Endothelial cell of umbilical vein (primary cell): Measurements from ENCODE around the gene CCR5AS.

ENCODE experiments used
- EZH2 ChIP-seq: IDR thresholded peaks from 2 replicates; pipeline ENCODE4 v1.6.1; 2012; ENCODE audit warnings: borderline replicate concordance, low read depth, mild to moderate bottlenecking, moderate library complexity, low read length, inconsistent platforms; ENCODE audit not compliant: severe bottlenecking
- FOS ChIP-seq: IDR thresholded peaks from 2 replicates; pipeline ENCODE4 v1.6.1; 2011; ENCODE audit warnings: mild to moderate bottlenecking, low read length, moderate library complexity, borderline replicate concordance; ENCODE audit not compliant: insufficient read depth
- GATA2 ChIP-seq: IDR thresholded peaks from 2 replicates; pipeline ENCODE4 v1.7.0; 2011; ENCODE audit warnings: low read depth, mild to moderate bottlenecking, moderate library complexity, mixed read lengths, low read length; ENCODE audit not compliant: insufficient read length, insufficient read depth
- JUN ChIP-seq: IDR thresholded peaks from 2 replicates; pipeline ENCODE4 v1.6.1; 2011; ENCODE audit warnings: borderline replicate concordance, low read depth; ENCODE audit not compliant: insufficient read length, insufficient read depth
- MYC ChIP-seq: IDR thresholded peaks from one replicate; pipeline ENCODE4 v1.6.1; 2011; ENCODE audit warnings: mild to moderate bottlenecking, low read depth, low read length
- POLR2A ChIP-seq: IDR thresholded peaks from 2 replicates; pipeline ENCODE4 v1.6.1; 2012; ENCODE audit warnings: low read depth, mild to moderate bottlenecking, control low read depth, low read length
- POLR2AphosphoS5 ChIP-seq: IDR thresholded peaks from 2 replicates; pipeline ENCODE4 v1.6.1; 2012; ENCODE audit warnings: low read depth, mild to moderate bottlenecking, control low read depth, low read length, moderate library complexity; ENCODE audit not compliant: insufficient read depth
- TF ChIP-seq, protein P1 (sequence below), 2 donors: IDR thresholded peaks; 1 replicate in 1 of 2; 2 replicates in 1 of 2; pipeline ENCODE4 v1.5.1; 2011; ENCODE audit warnings: low read length in 2 of 2, mild to moderate bottlenecking in 2 of 2, moderate library complexity in 2 of 2, control low read depth in 1 of 2, inconsistent platforms in 1 of 2, low read depth in 1 of 2; ENCODE audit not compliant: insufficient read depth in 1 of 2; ENCODE audit errors: extremely low read depth in 1 of 2
- TF ChIP-seq, protein P2 (sequence below): IDR thresholded peaks from 2 replicates; pipeline ENCODE4 v1.6.1; 2011; ENCODE audit not compliant: insufficient read depth, insufficient read length

DNA sequence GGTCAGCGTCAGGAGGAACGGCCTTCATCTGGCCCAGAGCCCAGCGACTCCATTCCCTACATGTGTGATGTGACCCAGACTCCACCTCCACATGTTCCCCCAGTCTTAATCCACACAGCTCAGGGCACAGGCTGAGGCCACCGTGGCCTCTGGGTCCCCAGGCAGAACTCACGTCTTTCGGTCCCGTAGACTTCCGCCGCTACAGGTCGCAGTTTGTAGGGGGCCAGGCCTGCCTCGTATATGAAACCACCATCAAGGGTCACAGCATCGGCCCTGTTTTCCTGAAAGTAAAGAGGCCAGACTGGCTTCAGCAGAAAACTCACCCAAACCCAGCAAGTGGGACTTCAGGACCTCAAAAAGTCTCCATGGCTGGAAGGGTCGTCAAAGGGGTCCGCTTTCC lies 49.3 kb upstream of the CCR5AS start:
- TF ChIP-seq, protein P1, sequence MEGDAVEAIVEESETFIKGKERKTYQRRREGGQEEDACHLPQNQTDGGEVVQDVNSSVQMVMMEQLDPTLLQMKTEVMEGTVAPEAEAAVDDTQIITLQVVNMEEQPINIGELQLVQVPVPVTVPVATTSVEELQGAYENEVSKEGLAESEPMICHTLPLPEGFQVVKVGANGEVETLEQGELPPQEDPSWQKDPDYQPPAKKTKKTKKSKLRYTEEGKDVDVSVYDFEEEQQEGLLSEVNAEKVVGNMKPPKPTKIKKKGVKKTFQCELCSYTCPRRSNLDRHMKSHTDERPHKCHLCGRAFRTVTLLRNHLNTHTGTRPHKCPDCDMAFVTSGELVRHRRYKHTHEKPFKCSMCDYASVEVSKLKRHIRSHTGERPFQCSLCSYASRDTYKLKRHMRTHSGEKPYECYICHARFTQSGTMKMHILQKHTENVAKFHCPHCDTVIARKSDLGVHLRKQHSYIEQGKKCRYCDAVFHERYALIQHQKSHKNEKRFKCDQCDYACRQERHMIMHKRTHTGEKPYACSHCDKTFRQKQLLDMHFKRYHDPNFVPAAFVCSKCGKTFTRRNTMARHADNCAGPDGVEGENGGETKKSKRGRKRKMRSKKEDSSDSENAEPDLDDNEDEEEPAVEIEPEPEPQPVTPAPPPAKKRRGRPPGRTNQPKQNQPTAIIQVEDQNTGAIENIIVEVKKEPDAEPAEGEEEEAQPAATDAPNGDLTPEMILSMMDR (IDR thresholded peaks at IDR 0.05; ENCODE audit: extremely low read depth in 1 of 2, insufficient read depth in 1 of 2, low read depth in 1 of 2, low read length in 2 of 2), result no peak
- TF ChIP-seq POLR2AphosphoS5 (no peak), POLR2A (no peak), JUN (no peak), EZH2 (no peak), FOS (no peak), GATA2 (no peak), MYC (no peak)
- TF ChIP-seq, protein P2, sequence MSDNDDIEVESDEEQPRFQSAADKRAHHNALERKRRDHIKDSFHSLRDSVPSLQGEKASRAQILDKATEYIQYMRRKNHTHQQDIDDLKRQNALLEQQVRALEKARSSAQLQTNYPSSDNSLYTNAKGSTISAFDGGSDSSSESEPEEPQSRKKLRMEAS, result no peak
